ENCODE measurements around the gene JMJD1C.

DNA sequence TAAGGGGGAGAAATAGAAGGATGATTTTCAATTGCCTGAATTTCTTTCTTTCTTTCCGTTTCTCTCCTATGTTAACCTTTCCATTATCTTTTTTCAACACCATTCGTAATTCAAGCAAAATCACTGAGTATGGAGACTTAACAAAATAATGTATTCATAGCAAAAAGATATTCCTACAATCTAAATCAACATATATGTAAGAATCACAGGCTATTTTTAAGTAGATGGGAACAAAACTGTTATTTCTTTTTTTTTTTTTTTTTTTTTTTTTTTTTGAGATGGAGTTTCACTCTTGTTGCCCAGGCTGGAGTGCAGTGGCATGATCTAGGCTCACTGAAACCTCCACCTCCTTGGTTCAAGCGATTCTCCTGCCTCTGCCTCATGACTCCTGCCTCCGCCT is 27.2 kb upstream of the JMJD1C start:
- TF ChIP-seq CTCF (IDR thresholded peaks at IDR 0.05; ENCODE audit: low read length) (no peak), EZH2 (optimal IDR thresholded peaks at IDR 0.05; ENCODE audit: low read depth, low read length) (no peak)

Measured in MM.1S (cell line).